ENCODE results near the gene PTPRN2. TPM values are rescaled to one million over a fixed set of nuclear protein-coding genes. Genes with fewer than 3 reads are reported as not detected.

PTPRN2 gene
- total and polyA plus RNA-seq, 2 of the 13 experiments (the other 11 are each of a cell fraction or from before 2014, with no cell fraction given), result 2.5 to 24.2 TPM

- peak; percentile 56; the same call in 1 of the 2 replicates for TF ChIP-seq ZNF317 (CRISPR knock-in tag; IDR thresholded peaks at IDR 0.05)
- TF ChIP-seq HBP1 (CRISPR knock-in tag; IDR thresholded peaks at IDR 0.05; ENCODE audit: low read depth), result peak; percentile 74; the same call in 1 of the 2 replicates
- peak; percentile 86 for TF ChIP-seq CCDC6 (CRISPR knock-in tag; IDR thresholded peaks at IDR 0.05)
- peak; percentile 67 for TF ChIP-seq ZMYM4 (CRISPR knock-in tag; IDR thresholded peaks at IDR 0.05)
- TF ChIP-seq, protein P1, sequence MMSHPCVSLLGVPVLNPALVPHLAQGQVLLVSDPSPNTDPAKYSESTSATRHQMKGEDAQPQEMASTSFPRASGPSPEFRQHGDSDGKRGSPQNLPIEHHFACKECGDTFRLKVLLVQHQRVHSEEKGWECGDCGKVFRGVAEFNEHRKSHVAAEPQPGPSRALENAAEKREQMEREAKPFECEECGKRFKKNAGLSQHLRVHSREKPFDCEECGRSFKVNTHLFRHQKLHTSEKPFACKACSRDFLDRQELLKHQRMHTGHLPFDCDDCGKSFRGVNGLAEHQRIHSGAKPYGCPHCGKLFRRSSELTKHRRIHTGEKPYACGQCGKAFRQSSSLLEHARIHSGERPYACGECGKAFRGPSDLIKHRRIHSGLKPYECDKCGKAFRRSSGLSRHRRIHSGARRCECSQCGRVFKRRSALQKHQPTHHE (CRISPR knock-in tag; IDR thresholded peaks at IDR 0.05; ENCODE audit: borderline replicate concordance), result peak; percentile 69; the same call in 1 of the 2 replicates
- peak; percentile 47; the same call in 1 of the 2 replicates for TF ChIP-seq ARID4A (CRISPR knock-in tag; IDR thresholded peaks at IDR 0.05; ENCODE audit: borderline replicate concordance)
- TF ChIP-seq, protein P2, sequence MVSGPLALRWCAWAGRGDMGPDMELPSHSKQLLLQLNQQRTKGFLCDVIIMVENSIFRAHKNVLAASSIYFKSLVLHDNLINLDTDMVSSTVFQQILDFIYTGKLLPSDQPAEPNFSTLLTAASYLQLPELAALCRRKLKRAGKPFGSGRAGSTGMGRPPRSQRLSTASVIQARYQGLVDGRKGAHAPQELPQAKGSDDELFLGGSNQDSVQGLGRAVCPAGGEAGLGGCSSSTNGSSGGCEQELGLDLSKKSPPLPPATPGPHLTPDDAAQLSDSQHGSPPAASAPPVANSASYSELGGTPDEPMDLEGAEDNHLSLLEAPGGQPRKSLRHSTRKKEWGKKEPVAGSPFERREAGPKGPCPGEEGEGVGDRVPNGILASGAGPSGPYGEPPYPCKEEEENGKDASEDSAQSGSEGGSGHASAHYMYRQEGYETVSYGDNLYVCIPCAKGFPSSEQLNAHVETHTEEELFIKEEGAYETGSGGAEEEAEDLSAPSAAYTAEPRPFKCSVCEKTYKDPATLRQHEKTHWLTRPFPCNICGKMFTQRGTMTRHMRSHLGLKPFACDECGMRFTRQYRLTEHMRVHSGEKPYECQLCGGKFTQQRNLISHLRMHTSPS (CRISPR knock-in tag; IDR thresholded peaks at IDR 0.05; ENCODE audit: low read depth), result 0 out of 2 replicates have a peak, but pooled peaks have one; percentile 32
- TF ChIP-seq, protein P3, sequence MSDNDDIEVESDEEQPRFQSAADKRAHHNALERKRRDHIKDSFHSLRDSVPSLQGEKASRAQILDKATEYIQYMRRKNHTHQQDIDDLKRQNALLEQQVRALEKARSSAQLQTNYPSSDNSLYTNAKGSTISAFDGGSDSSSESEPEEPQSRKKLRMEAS (IDR thresholded peaks at IDR 0.05), result peak; percentile 62; the same call in 1 of the 2 replicates
- TF ChIP-seq ZNF691 (CRISPR knock-in tag; IDR thresholded peaks at IDR 0.05; ENCODE audit: borderline replicate concordance, low read depth), result peak; percentile 71; the same call in 1 of the 2 replicates
- TF ChIP-seq, protein P4, sequence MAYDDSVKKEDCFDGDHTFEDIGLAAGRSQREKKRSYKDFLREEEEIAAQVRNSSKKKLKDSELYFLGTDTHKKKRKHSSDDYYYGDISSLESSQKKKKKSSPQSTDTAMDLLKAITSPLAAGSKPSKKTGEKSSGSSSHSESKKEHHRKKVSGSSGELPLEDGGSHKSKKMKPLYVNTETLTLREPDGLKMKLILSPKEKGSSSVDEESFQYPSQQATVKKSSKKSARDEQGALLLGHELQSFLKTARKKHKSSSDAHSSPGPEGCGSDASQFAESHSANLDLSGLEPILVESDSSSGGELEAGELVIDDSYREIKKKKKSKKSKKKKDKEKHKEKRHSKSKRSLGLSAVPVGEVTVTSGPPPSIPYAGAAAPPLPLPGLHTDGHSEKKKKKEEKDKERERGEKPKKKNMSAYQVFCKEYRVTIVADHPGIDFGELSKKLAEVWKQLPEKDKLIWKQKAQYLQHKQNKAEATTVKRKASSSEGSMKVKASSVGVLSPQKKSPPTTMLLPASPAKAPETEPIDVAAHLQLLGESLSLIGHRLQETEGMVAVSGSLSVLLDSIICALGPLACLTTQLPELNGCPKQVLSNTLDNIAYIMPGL (CRISPR knock-in tag; IDR thresholded peaks at IDR 0.05; ENCODE audit: borderline replicate concordance in 1 of 2, low read depth in 1 of 2), result 0 out of 4 replicates have a peak, but pooled peaks of 1 of the 2 experiments have one; percentile 5
- TF ChIP-seq MAZ (IDR thresholded peaks at IDR 0.05; ENCODE audit: borderline replicate concordance, low read depth, low read length), result 0 out of 2 replicates have a peak, but pooled peaks have one; percentile 26
- 0 out of 2 replicates have a peak, but pooled peaks have one; percentile 37 for TF ChIP-seq MAZ (CRISPR knock-in tag; IDR thresholded peaks at IDR 0.05; ENCODE audit: low read depth)
- peak; percentile 57; the same call in 1 of the 2 replicates for TF ChIP-seq SPEN (CRISPR knock-in tag; IDR thresholded peaks at IDR 0.05; ENCODE audit: low read depth)
- peak; percentile 87 for TF ChIP-seq ZNF350 (CRISPR knock-in tag; IDR thresholded peaks at IDR 0.05; ENCODE audit: borderline replicate concordance, low read depth)
- TF ChIP-seq SALL2 (CRISPR knock-in tag; IDR thresholded peaks at IDR 0.05), result peak; percentile 48; the same call in 1 of the 2 replicates
- peak; percentile 87; the same call in 1 of the 2 replicates for TF ChIP-seq ZKSCAN5 (CRISPR knock-in tag; IDR thresholded peaks at IDR 0.05)
These were observed 63.3 kb downstream of the PTPRN2 start (continued) for GRCh38 chr7:158524286-158524685.
